HG03457 (cell line): ENCODE measurements around the gene SNHG17.
"Not testable (repeated sequence)": the region's sequence is repeated elsewhere in the genome, so short reads cannot be mapped to it uniquely, and the experiment has no call there.

Experiments used
- ATAC-seq: cut with Tn5 transposase; IDR thresholded peaks from one replicate; pipeline ENCODE4 v1.9.1; 2021; ENCODE audit warnings: moderate number of reproducible peaks; ENCODE audit not compliant: unreplicated experiment

The SNHG17 gene

DNA sequence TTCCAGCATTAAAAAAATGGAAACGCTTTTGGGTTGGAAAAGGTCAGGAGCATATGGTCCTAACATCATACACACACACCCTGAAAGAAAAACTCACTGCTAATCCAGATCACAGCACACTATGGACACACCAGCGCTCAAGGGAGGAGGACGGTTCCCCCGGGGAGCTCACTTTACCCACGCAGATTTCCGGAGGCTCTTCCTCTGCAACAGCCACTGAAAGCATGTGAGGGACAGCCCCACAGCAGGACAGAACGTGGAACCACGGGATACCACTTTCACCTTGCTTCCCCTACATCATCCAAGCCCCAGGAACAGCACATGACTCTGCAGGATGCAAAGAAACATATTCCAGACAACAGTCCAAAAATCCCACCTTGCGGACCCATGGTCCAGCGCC is 13.2 kb downstream of the SNHG17 start:
- no peak for ATAC-seq

DNA sequence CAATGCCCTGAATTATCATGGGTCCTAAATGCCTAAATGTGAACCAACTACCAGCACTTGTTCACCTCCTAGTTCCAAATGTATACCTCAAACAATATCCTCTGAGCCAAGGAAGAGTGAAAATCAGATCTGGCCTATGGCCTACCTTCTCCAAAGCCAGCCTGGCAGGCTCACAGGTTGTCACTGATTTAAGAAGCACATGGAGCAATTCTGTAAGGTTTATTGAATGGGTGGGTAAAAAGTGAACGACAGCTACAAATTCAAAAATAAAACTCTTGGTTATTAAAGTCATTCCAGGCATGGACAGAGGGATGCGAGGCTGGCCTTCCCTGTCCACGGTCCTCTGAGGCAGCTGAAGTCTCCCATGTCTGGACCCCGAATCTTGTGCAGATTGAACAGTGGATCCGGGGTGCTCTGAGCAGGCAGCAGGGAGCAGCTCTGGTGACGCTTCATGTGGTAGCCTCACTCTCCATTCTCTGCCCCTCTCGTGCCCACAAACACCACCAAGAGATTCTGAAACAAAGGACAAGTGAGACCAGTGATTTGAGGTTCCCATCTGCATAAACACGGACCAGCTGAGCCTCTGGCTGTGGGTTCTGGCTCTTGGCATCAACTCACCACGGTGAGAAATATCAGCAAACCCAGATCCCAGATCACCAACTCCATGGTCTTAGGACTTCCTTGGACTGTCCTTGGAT is 14.6 kb downstream of the SNHG17 start:
- ATAC-seq: no peak

DNA sequence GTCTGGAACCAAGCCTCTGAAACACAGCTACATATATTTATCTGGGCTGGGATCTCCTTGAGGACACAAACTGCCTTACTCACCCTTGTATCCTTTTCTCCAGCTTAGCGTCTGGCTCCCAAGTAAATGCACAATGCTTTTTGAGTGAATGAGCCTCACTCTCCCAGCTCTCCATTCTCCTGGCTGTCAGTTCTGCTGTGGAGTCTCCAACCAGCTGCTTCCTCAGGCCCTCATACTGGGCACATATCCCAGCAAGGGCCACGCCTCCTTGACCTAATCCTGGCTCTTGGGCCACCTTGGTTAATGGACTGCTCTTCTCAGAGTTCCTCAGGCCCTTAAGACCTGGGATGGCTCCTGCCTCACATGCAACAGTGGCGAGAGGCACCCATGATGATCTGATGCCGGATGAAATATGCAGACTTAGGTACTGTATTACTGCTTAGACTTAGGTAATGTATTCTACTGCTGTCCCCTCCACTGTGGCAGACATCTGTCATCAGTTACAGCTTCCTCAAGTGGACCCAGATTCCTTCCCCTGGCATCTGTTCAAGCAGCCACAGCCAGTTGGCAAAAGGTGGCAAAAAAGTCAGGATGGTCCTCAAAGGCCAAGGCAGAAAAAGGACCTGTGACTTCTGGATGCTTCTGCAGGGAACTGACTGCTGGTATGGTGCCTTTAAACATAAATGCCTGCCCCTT is 16.5 kb downstream of the SNHG17 start:
- ATAC-seq: no peak

DNA sequence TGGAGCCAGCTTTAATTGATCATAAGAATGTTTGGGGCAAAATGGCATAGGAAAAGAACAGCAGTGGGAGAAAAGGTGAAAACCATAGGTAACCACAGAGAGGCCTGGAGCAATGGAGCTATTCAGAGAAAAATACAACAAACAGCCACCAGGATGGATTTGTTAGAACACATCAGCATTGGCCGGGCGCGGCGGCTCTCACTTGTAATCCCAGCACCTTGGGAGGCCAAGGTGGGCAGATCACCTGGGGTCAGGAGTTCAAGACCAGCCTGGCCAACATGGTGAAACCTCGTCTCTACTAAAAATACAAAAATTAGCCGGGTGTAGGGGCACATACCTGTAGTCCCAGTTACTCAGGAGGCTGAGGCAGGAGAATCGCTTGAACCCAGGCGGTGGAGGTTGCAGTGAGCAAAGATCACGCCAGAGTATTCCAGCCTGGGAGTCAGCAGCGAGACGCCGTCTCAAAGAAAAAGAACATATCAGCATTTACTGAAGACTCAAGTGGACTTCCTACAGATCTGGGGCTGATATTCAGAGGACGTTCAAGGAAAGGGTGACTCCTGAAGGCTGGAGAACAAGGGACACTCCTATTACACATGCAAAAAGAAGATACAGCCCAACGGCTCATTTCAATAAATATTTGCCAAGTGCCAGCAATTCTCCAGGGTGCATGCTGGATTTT is 20.2 kb downstream of the SNHG17 start:
- ATAC-seq: no peak

DNA sequence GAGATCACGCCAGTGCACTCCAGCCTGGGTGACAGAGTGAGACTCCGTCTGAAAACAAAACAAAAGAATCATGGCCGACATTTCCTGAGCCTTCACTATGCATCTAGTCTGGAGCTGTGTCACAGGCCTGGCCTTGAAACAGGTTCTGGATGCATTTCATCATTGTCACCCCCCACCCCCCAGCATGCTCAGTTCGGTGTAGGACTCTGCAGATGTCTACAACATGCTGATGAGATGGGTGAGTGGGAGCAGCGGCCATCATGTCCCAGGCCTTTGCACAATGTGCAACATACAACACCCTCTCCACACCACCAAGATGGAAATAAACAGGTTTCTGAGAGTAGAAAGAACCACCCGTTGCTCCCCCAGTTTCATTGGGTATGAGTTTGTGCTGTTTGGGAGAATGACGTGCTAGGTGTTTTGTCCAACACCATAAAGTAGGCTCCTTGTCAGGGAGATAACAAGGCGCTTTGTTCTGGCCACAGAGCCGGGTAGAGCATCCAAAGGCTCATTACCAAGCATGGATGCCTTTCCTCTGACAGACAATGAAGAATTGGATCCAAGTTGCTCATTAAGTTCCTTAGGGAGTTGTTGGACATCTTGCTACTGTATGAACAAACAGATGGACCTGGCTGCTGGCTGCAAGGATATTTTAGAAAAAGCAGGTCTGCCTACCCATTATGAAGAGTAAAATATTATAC is 22.1 kb downstream of the SNHG17 start:
- ATAC-seq: no peak

DNA sequence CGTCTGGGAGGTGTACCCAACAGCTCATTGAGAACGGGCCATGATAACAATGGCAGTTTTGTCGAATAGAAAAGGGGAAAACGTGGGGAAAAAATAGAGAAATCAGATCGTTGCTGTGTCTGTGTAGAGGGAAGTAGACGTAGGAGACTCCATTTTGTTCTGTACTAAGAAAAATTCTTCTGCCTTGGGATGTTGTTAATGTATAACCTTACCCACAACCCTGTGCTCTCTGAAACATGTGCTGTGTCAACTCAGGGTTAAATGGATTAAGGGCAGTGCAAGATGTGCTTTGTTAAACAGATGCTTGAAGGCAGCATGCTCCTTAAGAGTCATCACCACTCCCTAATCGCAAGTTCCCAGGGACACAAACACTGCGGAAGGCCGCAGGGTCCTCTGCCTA is 27.3 kb downstream of the SNHG17 start:
- not testable (repeated sequence) for ATAC-seq

DNA sequence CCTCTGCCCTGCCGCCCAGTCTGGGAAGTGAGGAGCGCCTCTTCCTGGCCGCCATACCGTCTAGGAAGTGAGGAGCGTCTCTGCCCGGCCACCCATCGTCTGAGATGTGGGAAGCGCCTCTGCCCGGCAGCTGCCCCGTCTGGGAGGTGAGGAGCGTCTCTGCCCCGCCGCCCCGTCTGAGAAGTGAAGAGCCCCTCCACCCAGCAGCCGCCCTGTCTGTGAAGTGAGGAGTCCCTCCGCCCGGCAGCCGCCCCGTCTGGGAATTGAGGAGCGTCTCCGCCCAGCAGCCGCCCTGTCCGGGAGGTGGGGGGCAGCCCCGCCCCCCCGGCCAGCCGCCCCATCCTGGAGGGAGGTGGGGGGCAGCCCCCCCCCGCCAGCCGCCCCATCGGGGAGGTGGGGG is 27.8 kb downstream of the SNHG17 start:
- no peak for ATAC-seq

DNA sequence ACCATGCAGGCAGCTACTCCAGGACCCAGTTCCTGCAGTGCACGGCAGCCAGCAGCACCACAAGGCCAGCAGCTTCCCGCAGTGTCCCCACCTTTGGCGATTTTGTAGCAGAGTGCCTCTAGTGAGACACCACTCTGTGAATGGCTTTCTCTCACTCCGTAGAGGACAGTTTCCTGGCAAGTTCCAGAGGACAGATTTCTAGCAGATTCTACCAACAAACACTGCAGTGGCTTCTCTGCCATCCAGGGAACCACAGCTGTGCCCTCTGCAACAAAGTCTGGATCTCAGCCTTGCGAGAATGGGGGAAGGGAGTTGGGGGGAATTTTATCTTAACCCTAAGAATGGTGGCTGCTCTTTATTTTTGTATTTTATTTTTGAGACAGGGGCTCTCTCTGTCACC is 28.7 kb downstream of the SNHG17 start:
- ATAC-seq: no peak

DNA sequence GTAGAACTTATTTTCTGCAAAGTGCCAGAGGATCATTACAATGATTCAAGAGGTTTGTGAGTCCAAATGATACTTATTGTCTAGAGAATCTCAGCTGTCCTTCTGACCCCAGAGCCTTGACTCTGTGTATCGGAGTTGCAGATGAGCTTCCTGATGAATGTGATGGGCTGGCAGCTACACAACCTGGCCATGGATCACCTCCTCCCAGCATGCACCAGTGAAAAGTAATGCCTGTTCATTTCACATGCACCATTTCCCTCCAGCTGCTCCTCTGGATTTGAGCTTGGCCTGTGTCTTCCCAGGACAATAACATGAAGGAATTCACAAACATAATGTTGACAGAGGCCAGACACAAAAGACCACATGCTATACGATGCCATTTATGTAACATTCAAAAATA is 30.0 kb downstream of the SNHG17 start:
- ATAC-seq: no peak

DNA sequence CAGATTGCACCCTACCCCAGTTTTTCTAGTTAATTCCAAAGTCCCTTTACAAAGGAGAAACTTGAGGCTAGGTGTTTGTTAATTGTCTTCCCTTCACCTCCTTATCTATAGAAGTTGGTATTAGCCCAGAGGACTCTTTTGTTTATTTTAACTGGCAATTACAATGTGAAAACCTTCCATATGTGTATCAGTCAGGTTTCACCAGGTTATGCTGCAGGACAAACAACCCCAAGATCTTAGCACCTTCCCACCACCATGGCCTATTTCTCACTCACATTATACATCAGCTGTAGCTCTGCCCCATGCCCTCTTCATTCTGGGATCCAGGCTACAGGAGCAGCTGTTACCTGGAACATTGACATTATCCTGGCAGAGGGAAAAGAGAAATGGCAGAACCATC is 31.1 kb downstream of the SNHG17 start:
- no peak for ATAC-seq

DNA sequence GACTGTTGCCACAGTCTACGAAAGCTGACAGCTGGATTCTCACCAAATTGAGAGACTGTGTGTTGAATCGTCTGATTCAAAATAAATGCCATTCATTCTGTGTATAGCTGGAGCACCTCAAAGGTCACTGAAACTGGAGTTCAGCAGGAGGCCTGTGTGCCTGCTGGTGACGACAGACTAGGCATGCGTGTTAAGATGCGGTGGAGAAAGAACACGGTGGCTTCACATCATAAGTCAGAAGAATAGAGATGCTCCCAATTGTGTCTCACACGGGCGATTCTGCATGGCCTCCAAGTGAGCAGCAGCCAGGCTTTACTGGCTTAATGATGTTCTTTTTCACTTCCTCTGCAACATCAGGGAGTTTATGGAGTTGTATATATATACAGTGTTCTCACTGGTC is 32.3 kb downstream of the SNHG17 start:
- no peak for ATAC-seq

DNA sequence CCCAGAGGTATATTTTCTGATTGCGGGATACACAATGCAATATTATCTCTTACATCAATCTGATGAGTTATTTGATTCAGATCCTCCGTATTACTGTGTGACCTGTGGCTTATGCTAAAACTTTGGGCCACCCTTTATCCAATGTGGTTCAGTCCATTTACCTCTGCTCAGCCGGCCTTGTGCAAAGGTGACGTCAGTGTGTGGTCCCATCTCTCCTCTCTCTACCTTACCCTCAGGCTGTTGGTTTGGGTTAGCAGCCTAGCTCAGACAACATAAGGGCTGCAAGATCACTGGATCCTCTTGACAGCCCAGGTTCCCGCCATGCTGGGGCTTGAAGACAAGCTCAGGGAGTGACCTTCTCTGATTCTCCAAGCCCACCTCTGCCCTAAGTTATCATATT is 33.0 kb downstream of the SNHG17 start:
- ATAC-seq: no peak

DNA sequence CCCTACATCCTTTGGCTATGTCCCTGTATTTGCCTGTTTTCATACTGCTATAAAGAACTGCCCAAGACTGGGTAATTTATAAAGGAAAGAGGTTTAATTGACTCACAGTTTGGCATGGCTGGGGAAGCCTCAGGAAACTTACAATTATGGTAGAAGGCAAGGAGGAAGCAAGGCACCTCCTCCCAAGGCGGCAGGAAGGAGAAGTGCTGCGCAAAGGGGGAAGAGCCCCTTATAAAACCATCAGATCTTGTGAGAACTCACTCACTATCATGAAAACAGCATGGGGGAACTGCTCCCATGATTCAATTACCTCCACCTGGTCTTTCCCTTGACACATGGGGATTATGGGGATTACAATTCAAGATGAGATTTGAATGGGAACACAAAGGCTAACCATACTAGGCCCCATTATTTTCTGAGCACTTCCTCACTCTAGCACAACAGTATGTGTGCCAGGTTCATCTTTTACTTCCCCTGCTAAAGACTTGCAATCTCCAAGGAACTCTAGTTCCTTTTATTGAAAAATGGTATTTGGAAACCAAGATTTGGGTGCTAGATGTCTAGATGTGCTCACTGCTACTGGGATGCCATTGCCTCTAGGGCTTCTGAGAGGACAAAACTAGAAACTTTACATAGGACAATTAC is 39.3 kb downstream of the SNHG17 start:
- not testable (repeated sequence) for ATAC-seq

DNA sequence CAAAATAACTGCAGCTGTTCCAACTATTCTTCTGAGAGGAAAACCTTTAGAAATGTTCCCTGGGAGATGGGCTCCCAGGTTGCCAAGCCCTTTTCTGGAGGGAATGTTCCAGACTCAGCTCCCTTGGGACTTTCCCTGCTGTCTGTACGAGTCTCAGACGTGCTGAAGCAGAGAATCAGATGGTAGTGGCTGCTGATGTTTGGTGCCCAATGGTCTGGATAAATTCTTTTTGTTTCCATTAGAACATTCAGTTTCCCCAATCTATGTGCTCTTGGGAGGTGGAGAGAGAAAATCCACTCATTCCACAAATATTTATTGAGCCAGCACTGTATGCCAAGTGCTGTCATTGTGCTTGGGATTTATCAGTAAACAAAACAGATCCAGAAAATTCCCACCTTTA is 40.0 kb downstream of the SNHG17 start:
- ATAC-seq: no peak

DNA sequence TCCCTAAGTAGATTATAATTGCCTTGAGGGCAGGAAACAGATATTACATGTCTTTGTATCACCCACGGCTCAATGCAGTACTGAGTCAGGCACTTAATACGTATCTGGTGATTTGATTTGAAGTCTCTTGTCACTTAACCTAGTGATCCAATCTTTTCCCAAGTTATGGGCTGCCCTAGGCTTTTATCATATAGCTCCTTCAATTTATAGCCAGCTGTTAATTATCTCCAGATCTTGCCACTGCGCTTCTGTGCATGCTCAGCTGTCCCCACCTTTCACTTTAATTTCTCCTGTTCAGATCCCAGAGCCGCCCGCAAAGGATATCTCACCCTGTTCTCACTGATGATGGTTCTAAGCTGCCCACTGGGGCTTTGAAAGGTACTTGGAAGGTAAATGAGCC is 41.9 kb downstream of the SNHG17 start:
- no peak for ATAC-seq

DNA sequence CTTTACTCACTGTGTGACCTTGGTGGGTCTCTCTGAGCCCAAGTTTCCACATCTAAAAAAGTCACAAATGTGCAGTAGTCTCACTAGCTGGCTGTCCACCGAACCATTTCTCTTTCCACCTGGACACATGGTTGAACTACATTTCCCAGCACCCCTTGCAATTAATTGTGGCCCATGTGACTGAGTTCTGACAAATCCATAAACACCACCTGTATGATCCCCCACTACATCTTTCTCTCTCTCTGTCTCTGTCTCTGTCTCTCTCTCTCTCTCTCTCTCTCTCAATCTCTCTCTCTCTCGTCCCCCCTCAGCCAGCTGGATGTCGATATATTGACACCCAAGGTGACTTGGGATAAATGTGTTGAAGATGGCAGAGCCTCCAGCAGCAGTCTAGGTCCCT is 42.8 kb downstream of the SNHG17 start:
- no peak for ATAC-seq

DNA sequence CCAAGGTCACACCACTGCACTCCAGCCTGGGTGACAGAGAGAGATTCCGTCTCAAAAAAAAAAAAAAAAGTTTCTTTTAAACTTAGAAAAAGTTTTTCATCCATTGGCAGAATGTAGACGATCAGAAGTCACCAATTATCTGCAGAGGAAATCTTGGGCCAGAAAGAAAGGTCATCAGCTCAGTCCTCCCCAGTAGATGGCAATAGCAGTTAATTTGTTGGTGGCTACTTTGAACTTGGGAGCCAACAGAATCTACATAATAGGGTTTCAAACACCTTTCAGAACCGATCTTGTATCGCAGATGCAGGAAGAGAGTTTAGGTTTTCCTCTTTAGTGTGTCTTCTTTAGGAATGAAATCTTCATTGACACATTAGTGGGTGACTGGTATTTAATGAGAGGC is 47.2 kb downstream of the SNHG17 start:
- no peak for ATAC-seq

DNA sequence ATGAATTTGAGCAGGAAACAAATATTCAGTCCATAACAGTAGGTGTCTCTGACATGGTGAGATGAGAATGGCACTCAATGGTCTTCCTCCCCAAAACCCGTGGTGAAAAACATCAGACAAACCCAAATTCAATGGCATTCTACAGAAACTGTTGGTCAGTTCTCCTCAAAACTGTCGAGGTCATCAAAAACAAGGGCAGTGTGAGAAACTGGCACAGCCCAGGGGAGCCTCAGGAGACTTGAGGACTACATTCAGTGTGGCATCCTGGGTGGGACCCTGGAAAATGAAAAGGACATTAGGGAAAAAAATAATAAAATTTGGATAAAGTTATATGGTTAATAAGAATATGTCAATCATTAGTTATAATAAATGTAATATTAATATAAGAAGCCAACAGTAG is 48.3 kb downstream of the SNHG17 start:
- no peak for ATAC-seq

DNA sequence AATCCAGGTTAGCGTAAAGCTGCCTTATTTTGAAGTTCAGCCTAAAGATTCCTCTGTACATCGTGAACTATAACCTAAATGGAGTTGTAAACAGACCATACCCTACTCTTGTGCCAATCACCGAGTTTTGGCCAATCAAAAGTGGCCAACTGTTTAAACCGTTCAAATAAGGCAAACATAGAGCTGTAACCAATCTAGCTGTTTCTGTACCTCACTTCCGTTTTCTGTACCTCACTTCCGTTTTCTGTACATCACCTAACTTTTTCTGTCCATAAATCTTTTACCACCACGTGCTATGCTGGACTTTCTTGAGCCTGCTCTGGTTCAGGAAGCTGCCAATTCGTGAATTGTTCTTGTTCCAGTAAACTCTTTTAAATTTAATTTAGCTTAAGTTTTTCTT is 49.1 kb downstream of the SNHG17 start:
- ATAC-seq: no peak

DNA sequence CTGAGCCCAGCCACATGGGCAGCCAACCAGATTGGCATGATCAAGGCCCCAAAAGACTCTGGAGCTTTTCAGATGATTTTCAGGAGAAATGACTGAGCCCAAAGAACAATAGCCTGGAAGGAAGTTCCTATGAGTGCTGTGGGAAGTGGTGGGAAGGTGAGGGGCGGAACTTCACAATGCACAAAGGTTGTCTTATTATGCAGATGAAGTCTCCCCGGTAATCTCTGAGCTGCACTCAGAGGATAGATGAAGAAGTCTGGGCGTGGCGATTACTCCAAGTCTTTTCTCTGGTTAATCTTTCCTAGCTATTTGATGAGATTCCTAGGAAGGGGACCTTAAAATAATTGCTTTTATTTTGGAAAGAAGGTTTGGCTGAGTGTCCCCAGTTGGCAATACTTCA is 52.0 kb downstream of the SNHG17 start:
- no peak for ATAC-seq

DNA sequence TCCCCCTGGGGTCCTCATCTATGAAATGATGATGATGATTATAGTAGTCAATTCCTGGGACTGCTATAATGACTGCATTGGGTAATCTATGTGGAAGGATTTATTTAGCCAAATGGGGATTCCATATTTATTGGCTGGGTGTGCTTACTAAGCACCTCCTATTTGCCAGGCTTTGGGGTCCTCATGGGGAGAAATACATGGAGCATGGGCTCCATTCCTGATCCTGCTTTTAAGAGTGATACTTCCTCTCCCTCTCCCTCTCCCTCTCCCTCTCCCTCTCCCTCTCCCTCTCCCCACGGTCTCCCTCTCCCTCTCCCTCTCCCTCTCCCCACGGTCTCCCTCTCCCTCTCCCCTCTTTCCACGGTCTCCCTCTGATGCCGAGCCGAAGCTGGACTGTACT is 57.3 kb downstream of the SNHG17 start:
- ATAC-seq: not testable (repeated sequence)
